HG02763 (cell line): ENCODE data around the gene PRR5L.
"Not testable (repeated sequence)": the region's sequence is repeated elsewhere in the genome, so short reads cannot be mapped to it uniquely, and the experiment has no call there.

ENCODE experiments used
- ATAC-seq: cut with Tn5 transposase; IDR thresholded peaks from one replicate; pipeline ENCODE4 v1.9.1; 2021; ENCODE audit warnings: mild to moderate bottlenecking, moderate library complexity; ENCODE audit not compliant: unreplicated experiment

PRR5L gene

GRCh38 chr11:36317992-36318391 lies 21.9 kb downstream of the PRR5L start:
- ATAC-seq = no peak

- ATAC-seq = not testable (repeated sequence)
Measured at GRCh38 chr11:36324956-36325355, 28.9 kb downstream of the PRR5L start.

- ATAC-seq = not testable (repeated sequence)
Measured at GRCh38 chr11:36325403-36325802, 29.3 kb downstream of the PRR5L start.

DNA sequence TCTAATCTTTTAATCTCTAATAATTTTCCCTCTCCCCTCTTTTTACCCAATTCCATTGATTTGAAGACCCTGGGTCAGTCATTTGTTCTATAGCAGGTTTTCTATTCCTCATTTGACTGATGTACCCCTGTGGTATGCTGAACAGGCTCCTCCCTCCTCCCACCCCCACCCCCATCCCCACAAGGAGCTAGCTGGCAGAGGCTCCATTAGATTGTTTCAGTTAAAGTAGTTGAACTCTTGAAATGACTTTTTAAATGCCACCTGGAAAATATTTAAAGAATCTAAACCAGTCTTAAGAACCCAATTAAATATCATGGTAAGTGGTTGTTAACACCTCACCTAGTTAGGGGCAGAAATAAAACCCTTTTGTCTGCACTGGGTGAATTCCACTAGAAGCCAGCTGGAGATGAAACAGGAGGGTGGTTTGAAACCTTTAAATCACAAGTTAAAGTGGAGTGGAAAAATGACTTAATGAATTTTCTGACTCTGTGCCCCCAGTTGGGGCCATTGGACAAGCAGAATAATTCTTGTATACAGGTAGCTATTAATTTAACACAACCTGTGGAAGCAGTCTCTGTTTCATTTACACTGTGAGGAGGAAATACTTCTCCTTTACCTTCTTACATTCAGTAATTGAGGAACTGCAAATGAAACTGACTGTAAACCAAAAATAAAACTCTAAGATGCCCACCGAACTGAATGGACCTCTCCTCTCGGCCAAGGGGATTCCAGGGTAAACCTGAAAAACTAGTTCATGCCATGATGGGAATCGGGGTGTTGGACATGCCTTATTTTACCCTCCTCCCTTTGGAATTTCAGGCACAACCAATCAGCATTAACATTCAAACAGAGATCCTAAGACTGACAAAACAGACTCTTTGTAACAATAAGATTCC lies 30.7 kb downstream of the PRR5L start:
- no peak for ATAC-seq

DNA sequence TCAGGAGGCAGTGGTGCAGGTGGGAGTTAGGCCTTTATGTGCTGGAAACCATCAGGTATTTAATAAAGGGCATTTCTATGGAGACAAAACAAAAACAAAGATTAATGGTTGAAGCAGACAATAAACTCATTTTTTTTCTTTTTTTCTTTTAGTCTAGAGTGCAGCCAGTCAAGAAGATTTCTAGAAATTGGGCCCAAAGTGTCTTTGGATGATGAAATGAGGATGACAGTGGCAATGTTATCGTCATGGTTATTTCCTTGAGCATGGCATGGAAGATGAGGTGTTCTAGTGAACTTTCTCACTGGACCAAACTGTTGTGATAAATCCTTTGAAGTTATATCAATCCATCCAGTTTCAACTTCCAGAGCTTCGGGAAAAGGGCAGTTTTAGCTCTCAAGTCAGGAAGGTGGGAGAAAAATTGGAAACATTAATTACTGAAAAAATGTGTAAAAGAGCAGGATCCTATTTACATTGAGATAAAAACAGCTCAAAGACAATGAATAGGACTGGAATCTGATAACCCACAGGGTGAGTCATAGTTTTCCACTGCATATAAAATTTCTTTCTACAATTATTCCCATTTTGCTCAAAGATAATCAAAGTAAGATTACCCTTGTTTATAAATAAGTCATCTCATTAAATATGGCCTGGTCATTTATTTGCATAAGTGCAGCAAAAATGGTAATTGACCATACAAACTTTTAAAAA lies 33.0 kb downstream of the PRR5L start:
- ATAC-seq = no peak

DNA sequence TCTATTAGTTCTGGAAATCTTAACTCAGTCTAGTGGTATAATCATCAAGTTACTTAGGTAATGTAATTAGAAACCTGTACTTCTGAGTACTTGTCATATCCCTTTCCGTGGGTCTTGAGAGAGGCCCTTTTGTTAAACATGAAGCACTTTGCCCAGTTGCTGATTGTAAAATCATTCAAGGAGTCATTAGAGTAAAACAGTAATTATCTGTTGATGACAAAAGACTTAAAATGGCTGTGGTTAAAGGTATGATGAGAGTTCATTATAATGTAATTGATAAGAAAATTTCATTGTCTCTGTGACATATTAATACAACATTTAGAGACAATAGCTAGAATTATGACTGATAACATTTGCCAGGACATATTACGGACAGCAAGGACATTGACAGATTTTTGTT lies 34.3 kb downstream of the PRR5L start:
- ATAC-seq = no peak

DNA sequence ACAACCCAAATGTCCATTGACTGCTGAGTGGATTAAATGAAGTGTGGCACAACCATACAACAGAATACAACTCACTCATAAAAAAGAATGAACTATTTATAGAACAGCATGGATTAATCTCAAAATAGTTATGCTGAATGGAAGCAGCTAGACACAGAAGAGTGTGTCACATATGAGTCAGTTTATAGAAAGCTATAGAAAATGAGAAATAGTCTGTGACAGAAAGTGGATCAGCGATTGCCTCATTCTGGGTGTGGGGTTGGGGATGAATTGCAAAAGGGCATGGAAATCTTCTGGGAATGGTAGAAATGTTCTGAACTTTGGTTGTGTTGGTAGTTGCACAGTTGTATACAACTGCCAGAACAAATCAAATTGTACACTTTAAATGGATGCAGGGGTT lies 37.4 kb downstream of the PRR5L start:
- no peak for ATAC-seq

GRCh38 chr11:36333897-36334296 lies 37.8 kb downstream of the PRR5L start:
- no peak for ATAC-seq

- ATAC-seq = no peak
Measured at GRCh38 chr11:36339888-36340287, 43.8 kb downstream of the PRR5L start.

GRCh38 chr11:36340897-36341296 lies 44.8 kb downstream of the PRR5L start:
- no peak for ATAC-seq

GRCh38 chr11:36341915-36342314 lies 45.8 kb downstream of the PRR5L start:
- ATAC-seq = no peak

- no peak for ATAC-seq
Measured at GRCh38 chr11:36342327-36342726, 46.2 kb downstream of the PRR5L start.

DNA sequence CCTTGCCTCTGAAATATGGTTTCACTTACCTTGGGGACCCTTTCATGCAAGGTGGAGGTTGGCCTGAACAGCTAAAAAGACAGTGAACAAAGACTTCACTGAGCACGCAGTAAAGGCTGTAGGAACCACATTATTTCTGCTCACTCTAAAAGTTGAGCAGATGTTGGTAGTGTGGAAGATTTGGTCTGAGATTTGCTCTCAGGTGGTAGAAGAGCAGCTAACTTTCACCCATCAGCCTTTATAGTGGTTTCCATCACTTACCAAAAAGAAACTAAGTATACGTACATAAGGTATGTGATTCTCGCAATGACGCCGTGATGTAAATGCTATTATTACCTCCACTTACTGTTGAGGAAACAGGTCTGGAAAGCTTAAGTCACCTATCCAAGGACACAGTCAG lies 47.3 kb downstream of the PRR5L start:
- no peak for ATAC-seq

DNA sequence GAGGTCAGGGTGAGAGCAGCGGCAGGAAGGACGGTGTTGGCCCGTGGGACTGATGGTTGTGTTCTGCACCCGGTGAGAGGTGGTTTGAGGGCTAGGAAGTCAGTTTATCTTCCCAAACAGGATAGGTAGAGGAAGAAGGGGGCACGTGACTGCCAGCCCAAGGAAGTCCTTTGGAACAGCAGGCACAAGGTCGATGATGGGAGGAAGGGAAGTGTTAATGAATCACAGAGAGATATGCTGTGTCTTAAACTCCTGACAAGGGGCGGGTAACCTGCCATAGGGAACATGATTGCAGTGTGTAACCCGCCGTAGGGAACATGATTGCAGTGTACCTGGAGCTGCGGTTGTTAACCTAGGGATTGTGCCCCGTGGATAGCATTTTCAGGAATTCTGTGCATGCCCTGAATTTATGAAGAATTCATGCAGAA lies 49.0 kb downstream of the PRR5L start:
- no peak for ATAC-seq

- ATAC-seq = no peak
Measured at GRCh38 chr11:36345535-36346141, 49.5 kb downstream of the PRR5L start.

DNA sequence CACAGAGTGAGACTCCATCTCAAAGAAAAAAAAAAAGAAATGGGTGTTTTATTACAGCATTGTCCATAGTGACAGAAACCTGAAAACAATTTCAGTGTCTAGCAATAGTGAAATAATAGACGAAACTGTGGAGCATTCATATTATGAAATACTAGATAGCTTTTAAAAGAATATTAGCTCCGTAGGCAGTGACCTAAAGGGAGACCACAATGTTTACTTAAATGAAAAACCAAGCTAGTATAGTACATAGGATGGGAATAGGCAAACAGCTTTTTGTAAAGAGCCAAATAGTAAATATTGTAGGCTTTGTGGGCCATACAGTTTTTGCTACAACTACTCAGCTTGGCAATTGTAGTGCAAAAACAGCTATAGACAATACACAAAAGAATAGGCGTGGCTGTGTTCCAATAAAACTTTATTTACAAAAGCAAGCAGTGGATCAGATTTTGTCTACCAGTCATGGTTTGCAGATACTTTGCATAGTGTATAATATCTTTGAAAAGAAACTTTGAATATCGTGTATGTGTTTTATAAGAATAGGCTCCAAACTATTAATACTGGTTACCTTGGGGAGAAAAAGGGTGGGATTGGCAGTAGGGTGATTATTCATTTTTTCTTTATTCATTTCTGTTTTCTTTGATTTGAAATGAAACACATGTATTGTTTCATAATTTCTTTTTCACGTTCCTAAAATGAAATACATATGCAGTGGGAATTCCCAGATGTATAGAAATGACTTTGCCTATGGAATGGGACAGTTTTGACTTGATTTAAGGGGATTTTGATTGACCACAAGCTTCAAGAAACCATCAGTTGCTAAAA lies 50.7 kb downstream of the PRR5L start:
- ATAC-seq = no peak

DNA sequence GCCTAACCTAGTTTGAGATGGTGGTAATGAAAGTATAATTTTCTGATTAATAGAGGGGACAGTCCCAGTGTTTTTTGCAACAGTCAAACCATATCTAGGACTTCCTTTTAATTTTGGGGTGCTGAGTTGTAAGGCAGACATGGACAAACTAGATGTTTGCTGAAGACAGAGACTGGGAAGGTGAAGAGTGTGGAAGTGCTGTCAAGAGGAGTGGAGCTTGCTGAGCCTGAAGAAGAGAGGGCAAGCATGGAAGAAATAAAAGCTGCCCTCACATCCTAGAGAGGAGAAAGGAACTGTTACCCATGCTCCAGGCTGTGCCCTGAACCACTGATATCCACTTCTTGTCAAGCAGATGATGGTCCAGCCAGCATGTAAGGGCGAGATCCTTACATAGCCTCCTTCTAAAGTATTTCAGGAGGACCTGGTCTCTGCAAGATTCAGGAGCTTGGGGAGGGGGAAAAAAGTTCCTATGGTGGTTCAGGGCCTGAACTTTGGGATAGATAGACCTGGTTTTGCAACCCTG lies 51.4 kb downstream of the PRR5L start:
- ATAC-seq = no peak

- no peak for ATAC-seq
Measured at GRCh38 chr11:36349351-36350136, 53.5 kb downstream of the PRR5L start.

GRCh38 chr11:36350137-36350513 lies 54.0 kb downstream of the PRR5L start:
- ATAC-seq = no peak

- ATAC-seq = no peak
Measured at GRCh38 chr11:36352922-36353321, 56.8 kb downstream of the PRR5L start.
